A549 (cell line): ENCODE measurements around the gene AK3.

Experiments used
- CTCF ChIP-seq: fragments of >200 bp; sonication (Bioruptor Twin); formaldehyde crosslinking; IDR thresholded peaks from 3 replicates; pipeline ENCODE4 v1.5.1; 2016
- EP300 ChIP-seq, 2 experiments: fragments of >200 bp; sonication (Bioruptor Twin); formaldehyde crosslinking; IDR thresholded peaks; 2 replicates in 1 of 2; 3 replicates in 1 of 2; pipeline ENCODE4 v1.6.1; 2016 to 2017
- MYC ChIP-seq: IDR thresholded peaks from 2 replicates; pipeline ENCODE4 v1.6.1; 2012; ENCODE audit warnings: mild to moderate bottlenecking, inconsistent platforms, low read length, improper control_type of control experiment, borderline replicate concordance
- SMC3 ChIP-seq: fragments of >200 bp; sonication (Bioruptor Twin); formaldehyde crosslinking; IDR thresholded peaks from 3 replicates; pipeline ENCODE4 v1.6.1; 2018; ENCODE audit warnings: inconsistent platforms
- TP53 ChIP-seq: fragments of 250-450 bp; sonication (Bioruptor Pico); IDR thresholded peaks from 2 replicates; pipeline ENCODE4 v1.5.0; 2021; ENCODE audit warnings: mild to moderate bottlenecking, moderate library complexity
- TF ChIP-seq, protein P1 (sequence below): IDR thresholded peaks from 2 replicates; pipeline ENCODE4 v1.6.1; 2012

- TF ChIP-seq TP53 (CRISPR knock-in tag) (no peak), SMC3 (no peak), EP300 (IDR thresholded peaks at IDR 0.05) (no peak), MYC (no peak), CTCF (no peak)
- TF ChIP-seq, protein P1, sequence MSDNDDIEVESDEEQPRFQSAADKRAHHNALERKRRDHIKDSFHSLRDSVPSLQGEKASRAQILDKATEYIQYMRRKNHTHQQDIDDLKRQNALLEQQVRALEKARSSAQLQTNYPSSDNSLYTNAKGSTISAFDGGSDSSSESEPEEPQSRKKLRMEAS = no peak
Measured at GRCh38 chr9:4714266-4715016, 26.6 kb downstream of the AK3 start.
